WTC11 (cell line): ENCODE data around the gene HINT2. TPM values are rescaled to one million over a fixed set of nuclear protein-coding genes. Genes with fewer than 3 reads are reported as not detected.
A peak's percentile ranks its signal among the peaks of the same experiment; 100 is the strongest.

Source experiments
- ATAC-seq: fragments of 200-7000 bp; cut with Tn5 transposase; 2 replicates; pipeline ENCODE4 v1.10.0; 2021; ENCODE audit warnings: mild to moderate bottlenecking, moderate library complexity
- CTCF ChIA-PET: fragments of 300-600 bp; sonication (Branson Sonifier 250); formaldehyde crosslinking; loops from one replicate; lab custom pipeline; 2021; ENCODE audit warnings: antibody characterized with exemption; lab: Charles Lee
- POLR2A ChIA-PET: fragments of 350-600 bp; sonication (Branson Sonifier 250); formaldehyde crosslinking; loops from one replicate; lab custom pipeline; 2021; ENCODE audit warnings: antibody characterized with exemption; lab: Charles Lee
- DNase-seq: peaks from one replicate; pipeline ENCODE4 v3.0.0; 2021; ENCODE audit warnings: low spot score
- H3K27ac Mint-ChIP-seq: 2 replicates; pipeline ENCODE4 v1.8.0; 2021; ENCODE audit warnings: mixed read lengths
- H3K27me3 Mint-ChIP-seq: 2 replicates; pipeline ENCODE4 v1.8.0; 2021; ENCODE audit warnings: low read depth, mild to moderate bottlenecking, moderate library complexity, mixed read lengths
- H3K36me3 Mint-ChIP-seq: 2 replicates; pipeline ENCODE4 v1.8.0; 2021; ENCODE audit warnings: mixed read lengths
- H3K4me1 Mint-ChIP-seq: 2 replicates; pipeline ENCODE4 v1.8.0; 2022; ENCODE audit warnings: mixed read lengths
- H3K4me3 Mint-ChIP-seq: 2 replicates; pipeline ENCODE4 v1.8.0; 2021; ENCODE audit warnings: mild to moderate bottlenecking, moderate library complexity, mixed read lengths
- H3K9me3 Mint-ChIP-seq: 2 replicates; pipeline ENCODE4 v1.8.0; 2021; ENCODE audit warnings: mixed read lengths
- ATF3 ChIP-seq: sonication (generic); formaldehyde crosslinking; conservative IDR thresholded peaks from 2 replicates; pipeline ENCODE4 v1.8.1; 2022; ENCODE audit warnings: mild to moderate bottlenecking, missing genetic modification reagents
- EMX1 ChIP-seq: fragments of 250-450 bp; sonication (Bioruptor Pico); IDR thresholded peaks from 2 replicates; pipeline ENCODE4 v1.8.0; 2021; ENCODE audit warnings: mild to moderate bottlenecking
- FOXK1 ChIP-seq: sonication (generic); formaldehyde crosslinking; IDR thresholded peaks from 2 replicates; pipeline ENCODE4 v1.8.0; 2022; ENCODE audit warnings: mild to moderate bottlenecking, moderate library complexity, missing genetic modification reagents
- FOXP4 ChIP-seq: sonication (generic); formaldehyde crosslinking; IDR thresholded peaks from 2 replicates; pipeline ENCODE4 v1.8.0; 2022; ENCODE audit warnings: mild to moderate bottlenecking, missing genetic modification reagents
- GABPB1 ChIP-seq: sonication (generic); formaldehyde crosslinking; IDR thresholded peaks from 2 replicates; pipeline ENCODE4 v1.8.1; 2023; ENCODE audit warnings: mild to moderate bottlenecking, missing genetic modification reagents
- NFE2L1 ChIP-seq: sonication (generic); formaldehyde crosslinking; IDR thresholded peaks from 2 replicates; pipeline ENCODE4 v1.8.1; 2023; ENCODE audit warnings: missing genetic modification reagents
- PRDM15 ChIP-seq: sonication (generic); formaldehyde crosslinking; IDR thresholded peaks from 2 replicates; pipeline ENCODE4 v1.8.0; 2022; ENCODE audit warnings: missing genetic modification reagents
- PRRX2 ChIP-seq: fragments of 250-450 bp; sonication (Bioruptor Pico); IDR thresholded peaks from 2 replicates; pipeline ENCODE4 v1.8.0; 2021; ENCODE audit warnings: mild to moderate bottlenecking
- SMAD3 ChIP-seq: sonication (generic); formaldehyde crosslinking; IDR thresholded peaks from 2 replicates; pipeline ENCODE4 v1.8.0; 2022; ENCODE audit warnings: missing genetic modification reagents, mild to moderate bottlenecking, borderline replicate concordance
- SOX15 ChIP-seq: fragments of 250-450 bp; sonication (Bioruptor Pico); IDR thresholded peaks from 2 replicates; pipeline ENCODE4 v1.9.0; 2021; ENCODE audit warnings: mild to moderate bottlenecking
- TEAD4 ChIP-seq: sonication (generic); formaldehyde crosslinking; IDR thresholded peaks from 2 replicates; pipeline ENCODE4 v1.8.0; 2022; ENCODE audit warnings: mild to moderate bottlenecking, missing genetic modification reagents
- ZBTB43 ChIP-seq: sonication (generic); formaldehyde crosslinking; IDR thresholded peaks from 2 replicates; pipeline ENCODE4 v1.8.1; 2023; ENCODE audit warnings: mild to moderate bottlenecking, missing genetic modification reagents
- ZNF396 ChIP-seq: fragments of 250-450 bp; sonication (Bioruptor Pico); IDR thresholded peaks from 2 replicates; pipeline ENCODE4 v1.8.0; 2021; ENCODE audit warnings: mild to moderate bottlenecking, moderate library complexity, borderline replicate concordance
- ZNF416 ChIP-seq: fragments of 250-450 bp; sonication (Bioruptor Pico); IDR thresholded peaks from 2 replicates; pipeline ENCODE4 v1.9.0; 2021; ENCODE audit warnings: mild to moderate bottlenecking, inconsistent platforms
- total RNA-seq: library from RNA; stranded (reverse); gene quantifications from 3 replicates; pipeline ENCODE4 v1.2.3, GENCODE V29; 2021

The HINT2 gene
- total RNA-seq, 1 experiment from 2014 or later = 33.6 TPM

- H3K36me3 Mint-ChIP-seq = no peaks in the 10 kb centered on the region
- H3K4me3 Mint-ChIP-seq = no peak overlapping the region
- no peaks in the 10 kb centered on the region for H3K9me3 Mint-ChIP-seq
- no peak for TF ChIP-seq EMX1
- no peak for TF ChIP-seq SOX15
- TF ChIP-seq GABPB1 (CRISPR knock-in tag) = no peak
- no peak for TF ChIP-seq FOXK1 (CRISPR knock-in tag)
- no peak for TF ChIP-seq TEAD4 (CRISPR knock-in tag)
- no peak for TF ChIP-seq ZNF396 (CRISPR knock-in tag)
- TF ChIP-seq ZNF416 = no peak
- TF ChIP-seq FOXP4 = no peak
- TF ChIP-seq ATF3 (CRISPR knock-in tag) = no peak
- TF ChIP-seq NFE2L1 (CRISPR knock-in tag) = no peak
- TF ChIP-seq ZBTB43 (CRISPR knock-in tag) = no peak
- no peak for TF ChIP-seq PRRX2
- no peak for ATAC-seq
- no peak overlapping the region for H3K27ac Mint-ChIP-seq
- ChIA-PET POLR2A (no interaction called here), CTCF (interaction anchor here (1.4 to 4.5 kb wide), 4 partner anchors 21 to 66 kb away, joined by 4 to 23 read pairs (median 8); no protein-coding TSS in a partner anchor)
- DNase-seq = no peak
- peaks cover 3% of the 10 kb centered on the region for H3K4me1 Mint-ChIP-seq
- peaks cover 24% of the 10 kb centered on the region for H3K27me3 Mint-ChIP-seq
These were observed 41.4 kb upstream of the HINT2 start for GRCh38 chr9:35856206-35856605.

GRCh38 chr9:35854091-35854762 is 39.4 kb upstream of the HINT2 start:
- ChIA-PET CTCF (interaction anchor here (2.0 kb wide), 1 partner anchor 64 kb away, joined by 5 read pairs; no protein-coding TSS in a partner anchor), POLR2A (no interaction called here)
- Mint-ChIP-seq H3K27me3 (peaks cover 20% of the 10 kb centered on the region), H3K27ac (no peak overlapping the region), H3K4me1 (no peaks in the 10 kb centered on the region), H3K36me3 (no peaks in the 10 kb centered on the region), H3K9me3 (no peaks in the 10 kb centered on the region), H3K4me3 (no peak overlapping the region)
- DNase-seq = no peak
- ATAC-seq = no peak
- TF ChIP-seq SMAD3 (CRISPR knock-in tag) (no peak), PRDM15 (CRISPR knock-in tag) (0 out of 2 replicates have a peak, but pooled peaks have one; percentile 15)
